Activated CD8-positive, alpha-beta memory T cell treated with anti-CD3 and anti-CD28 coated beads for 36 hours (primary cell): Measurements from ENCODE around the gene ZNF785. TPM values are rescaled to one million over a fixed set of nuclear protein-coding genes. Genes with fewer than 3 reads are reported as not detected.

ENCODE experiments used
- CTCF ChIA-PET: fragments of 350-600 bp; sonication (Branson Sonifier 250); formaldehyde crosslinking; loops from one replicate; lab custom pipeline; 2021; ENCODE audit warnings: antibody characterized with exemption; lab: Charles Lee
- POLR2A ChIA-PET: fragments of 350-600 bp; sonication (Branson Sonifier 250); formaldehyde crosslinking; loops from one replicate; lab custom pipeline; 2021; ENCODE audit warnings: antibody characterized with exemption; lab: Charles Lee
- total RNA-seq, 2 experiments: library from RNA; stranded (reverse); gene quantifications; one replicate each; pipeline ENCODE4 v1.2.3, GENCODE V29; 2021

Gene ZNF785
- total RNA-seq, 2 experiments from 2014 or later = 13.8 to 14.5 TPM

GRCh38 chr16:30570636-30571444 lies 14.7 kb downstream of the ZNF785 start:
- ChIA-PET CTCF (interaction anchor here (0.8 to 2.7 kb wide), 10 partner anchors 10 to 193 kb away, joined by 3 to 18 read pairs (median 4); partner anchors contain the start of genes ZNF747, ZNF764 and ZNF785), POLR2A (interaction anchor here (0.5 to 2.4 kb wide), 5 partner anchors 13 to 141 kb away, joined by 3 to 20 read pairs (median 6); partner anchors contain the start of genes DCTPP1, ZNF689, ZNF747 and ZNF764)

- CTCF ChIA-PET = interaction anchor here (0.8 to 2.7 kb wide), 3 partner anchors 12 to 34 kb away, joined by 3 to 18 read pairs (median 7); partner anchors contain the start of genes ZNF747 and ZNF764
Observed at GRCh38 chr16:30569746-30570635, 15.5 kb downstream of the ZNF785 start.

GRCh38 chr16:30569281-30569680 lies 16.2 kb downstream of the ZNF785 start:
- ChIA-PET POLR2A (interaction anchor here (1.7 kb wide), 1 partner anchor 12 kb away, joined by 16 read pairs; the partner anchor contains the start of gene ZNF764), CTCF (interaction anchor here (0.7 to 1.2 kb wide), 3 partner anchors 42 to 196 kb away, joined by 3 read pairs; no protein-coding TSS in a partner anchor)

More at GRCh38 chr16:30569746-30570635, 15.5 kb downstream of the ZNF785 start:
- POLR2A ChIA-PET = interaction anchor here (1.6 to 2.4 kb wide), 2 partner anchors 12 to 35 kb away, joined by 9 to 20 read pairs; partner anchors contain the start of genes ZNF747 and ZNF764

- POLR2A ChIA-PET = interaction anchor here (0.6 to 1.7 kb wide), 3 partner anchors 11 to 107 kb away, joined by 3 to 16 read pairs (median 7); partner anchors contain the start of gene ZNF764
Observed at GRCh38 chr16:30567991-30568638, 17.4 kb downstream of the ZNF785 start.

GRCh38 chr16:30567160-30567990 lies 18.1 kb downstream of the ZNF785 start:
- CTCF ChIA-PET = interaction anchor here (0.5 to 1.9 kb wide), 9 partner anchors 9 to 231 kb away, joined by 3 to 6 read pairs (median 4); partner anchors contain the start of genes DCTPP1, ZNF747 and ZNF764
- POLR2A ChIA-PET = interaction anchor here (0.6 to 1.9 kb wide), 6 partner anchors 9 to 107 kb away, joined by 3 to 16 read pairs (median 4); partner anchors contain the start of genes ZNF747 and ZNF764

More at GRCh38 chr16:30567991-30568638, 17.4 kb downstream of the ZNF785 start:
- CTCF ChIA-PET = interaction anchor here (0.6 to 1.7 kb wide), 7 partner anchors 10 to 1717 kb away, joined by 3 to 6 read pairs (median 3); partner anchors contain the start of genes DCTPP1 and ZNF764

- POLR2A ChIA-PET = interaction anchor here (0.6 to 1.9 kb wide), 4 partner anchors 8 to 32 kb away, joined by 3 to 5 read pairs (median 4); partner anchors contain the start of genes ZNF747 and ZNF764
- CTCF ChIA-PET = interaction anchor here (0.5 to 1.9 kb wide), 6 partner anchors 8 to 91 kb away, joined by 3 to 5 read pairs (median 4); partner anchors contain the start of gene ZNF747
Observed at GRCh38 chr16:30566531-30566930, 19.0 kb downstream of the ZNF785 start.

GRCh38 chr16:30565984-30566383 lies 19.5 kb downstream of the ZNF785 start:
- CTCF ChIA-PET = interaction anchor here (1.0 to 1.9 kb wide), 4 partner anchors 7 to 136 kb away, joined by 3 to 5 read pairs (median 4); partner anchors contain the start of genes DCTPP1 and ZNF747
- POLR2A ChIA-PET = interaction anchor here (0.5 to 1.9 kb wide), 3 partner anchors 14 to 31 kb away, joined by 3 to 5 read pairs (median 5); partner anchors contain the start of gene ZNF747

- ChIA-PET POLR2A (interaction anchor here (0.5 to 1.9 kb wide), 3 partner anchors 14 to 31 kb away, joined by 3 to 5 read pairs (median 5); partner anchors contain the start of gene ZNF747), CTCF (interaction anchor here (1.2 to 1.7 kb wide), 2 partner anchors 9 to 135 kb away, joined by 3 to 5 read pairs; partner anchors contain the start of gene DCTPP1)
Observed at GRCh38 chr16:30565526-30565925, 20.0 kb downstream of the ZNF785 start.

- ChIA-PET POLR2A (interaction anchor here (0.6 to 1.6 kb wide), 3 partner anchors 10 to 27 kb away, joined by 3 to 7 read pairs (median 4); partner anchors contain the start of gene ZNF688), CTCF (interaction anchor here (0.7 to 2.1 kb wide), 2 partner anchors 27 to 378 kb away, joined by 3 to 7 read pairs; partner anchors contain the start of gene ZNF747)
Observed at GRCh38 chr16:30562021-30562420, 23.5 kb downstream of the ZNF785 start.

- CTCF ChIA-PET = interaction anchor here (1.5 to 2.1 kb wide), 2 partner anchors 10 to 26 kb away, joined by 3 to 7 read pairs; partner anchors contain the start of genes ZNF688 and ZNF747
Observed at GRCh38 chr16:30561089-30561816, 24.2 kb downstream of the ZNF785 start.

GRCh38 chr16:30559690-30560089 lies 25.8 kb downstream of the ZNF785 start:
- CTCF ChIA-PET = interaction anchor here (1.5 to 3.2 kb wide), 3 partner anchors 12 to 25 kb away, joined by 3 to 31 read pairs (median 7); partner anchors contain the start of genes ZNF688 and ZNF747
- POLR2A ChIA-PET = no interaction called here

More at GRCh38 chr16:30561089-30561816, 24.2 kb downstream of the ZNF785 start:
- POLR2A ChIA-PET = interaction anchor here (0.6 to 1.6 kb wide), 3 partner anchors 9 to 26 kb away, joined by 3 to 7 read pairs (median 4); partner anchors contain the start of gene ZNF688

GRCh38 chr16:30558789-30559377 lies 26.6 kb downstream of the ZNF785 start:
- CTCF ChIA-PET = interaction anchor here (0.5 to 3.2 kb wide), 11 partner anchors 8 to 149 kb away, joined by 3 to 31 read pairs (median 5); partner anchors contain the start of genes DCTPP1, ZNF688, ZNF689 and ZNF747
- POLR2A ChIA-PET = interaction anchor here (0.5 to 2.6 kb wide), 9 partner anchors 8 to 607 kb away, joined by 3 to 35 read pairs (median 8); partner anchors contain the start of genes FBRS, ZNF688, ZNF689 and ZNF747

- POLR2A ChIA-PET = interaction anchor here (0.5 to 2.6 kb wide), 12 partner anchors 9 to 608 kb away, joined by 3 to 35 read pairs (median 6); partner anchors contain the start of genes FBRS, ZNF688, ZNF689 and ZNF747
- CTCF ChIA-PET = interaction anchor here (0.5 to 3.2 kb wide), 18 partner anchors 8 to 149 kb away, joined by 3 to 31 read pairs (median 4); partner anchors contain the start of genes DCTPP1, ZNF688, ZNF689 and ZNF747
Observed at GRCh38 chr16:30557957-30558788, 27.3 kb downstream of the ZNF785 start, which contains the start of gene ZNF764. ZNF764 (minus strand) TSS chr16:30558374; CDS start chr16:30558182, 192 bp downstream.
